Dermis microvascular lymphatic vessel endothelial cell (primary cell): ENCODE data around the gene B3GNT5. TPM values are rescaled to one million over a fixed set of nuclear protein-coding genes. Genes with fewer than 3 reads are reported as not detected.
"Not testable (repeated sequence)": the region's sequence is repeated elsewhere in the genome, so short reads cannot be mapped to it uniquely, and the experiment has no call there.

Experiments
- DNase-seq, 2 donors: peaks; one replicate each; pipeline versions ENCODE4 v3.0.0 to v3.0.0-alpha.2; 2010; ENCODE audit warnings: low read depth in 2 of 2
- total RNA-seq: library from RNA; depleted of rRNA; stranded (reverse); fragments of >200 nt; gene quantifications from 2 replicates; pipeline ENCODE4 v1.2.1, GENCODE V29; 2014

B3GNT5 gene
- total RNA-seq, 1 donor from 2014 or later = 25.2 TPM

DNA sequence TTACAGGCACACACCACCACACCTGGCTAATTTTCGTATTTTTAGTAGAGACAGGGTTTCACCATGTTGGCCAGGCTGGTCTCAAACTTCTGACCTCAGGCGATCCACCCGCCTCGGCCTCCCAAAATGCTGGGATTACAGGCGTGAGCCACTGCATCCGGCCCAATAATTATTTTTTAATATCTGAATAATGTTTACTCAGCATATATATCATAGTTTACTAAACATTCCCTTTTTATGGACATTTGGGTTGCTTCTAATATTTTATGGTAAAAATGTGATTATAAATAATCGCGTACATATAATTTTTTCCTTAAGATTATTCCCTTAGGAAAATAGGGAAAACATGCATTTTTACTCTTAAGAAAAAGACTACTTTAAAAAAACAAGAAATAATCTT lies 22.8 kb upstream of the B3GNT5 start:
- DNase-seq = not testable (repeated sequence)

DNA sequence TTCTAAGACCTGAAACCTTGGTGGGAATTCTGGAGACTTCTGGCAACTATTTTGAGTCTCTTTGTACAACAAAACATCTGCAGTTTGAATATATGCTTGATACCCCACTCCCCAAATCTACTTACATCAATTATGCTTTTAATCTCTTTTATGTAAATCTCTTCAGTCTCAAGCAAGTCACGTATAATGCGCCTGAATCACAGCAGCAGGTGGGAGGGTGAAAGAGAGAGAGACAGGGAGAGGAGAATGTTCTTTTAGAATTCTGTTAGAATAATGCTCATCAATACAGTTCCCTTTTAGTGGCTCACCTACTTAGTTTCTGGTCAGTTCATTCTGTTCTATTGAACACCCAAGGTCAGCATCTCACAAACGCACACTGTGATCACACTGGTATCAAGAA lies 22.2 kb upstream of the B3GNT5 start:
- no peak for DNase-seq

DNA sequence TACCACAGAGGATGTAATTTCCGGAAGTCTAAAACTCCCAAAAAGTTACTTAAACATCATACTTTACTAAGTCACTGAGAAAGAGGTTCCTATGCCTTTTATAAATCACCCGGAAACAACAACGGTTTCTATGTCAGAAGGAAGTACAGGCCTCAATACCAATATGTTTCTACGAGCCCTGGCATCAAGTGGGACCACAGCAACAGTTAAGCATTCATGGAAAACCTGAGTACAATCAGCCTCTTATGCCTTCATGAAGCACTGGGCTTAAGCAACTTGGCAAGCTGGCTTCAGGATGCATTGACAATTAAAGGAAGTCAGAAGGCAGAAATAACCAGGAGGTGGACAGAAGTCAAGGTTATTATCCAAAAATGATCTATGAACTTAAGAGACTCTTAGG lies 19.1 kb upstream of the B3GNT5 start:
- peak in 1 of 2 donors; percentile 81 for DNase-seq

DNA sequence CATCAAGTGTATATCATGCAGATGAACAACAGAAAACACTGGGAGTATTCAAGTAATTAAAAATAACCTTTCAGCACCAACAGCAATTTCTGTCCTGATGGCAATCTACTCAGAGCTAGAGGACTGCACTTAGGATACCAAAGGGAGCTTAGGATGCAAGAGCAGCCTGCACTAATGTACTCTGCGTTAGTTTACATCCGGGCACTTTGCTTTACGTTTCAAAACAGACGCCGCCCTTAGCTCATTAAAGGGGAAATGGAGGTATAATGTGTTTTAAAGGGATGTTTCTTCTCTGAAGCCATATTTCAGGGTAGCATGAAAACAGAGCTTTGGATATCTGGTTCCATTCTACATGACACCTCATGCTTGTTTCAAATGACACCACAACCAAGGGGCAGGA lies 14.0 kb upstream of the B3GNT5 start:
- no peak for DNase-seq

DNA sequence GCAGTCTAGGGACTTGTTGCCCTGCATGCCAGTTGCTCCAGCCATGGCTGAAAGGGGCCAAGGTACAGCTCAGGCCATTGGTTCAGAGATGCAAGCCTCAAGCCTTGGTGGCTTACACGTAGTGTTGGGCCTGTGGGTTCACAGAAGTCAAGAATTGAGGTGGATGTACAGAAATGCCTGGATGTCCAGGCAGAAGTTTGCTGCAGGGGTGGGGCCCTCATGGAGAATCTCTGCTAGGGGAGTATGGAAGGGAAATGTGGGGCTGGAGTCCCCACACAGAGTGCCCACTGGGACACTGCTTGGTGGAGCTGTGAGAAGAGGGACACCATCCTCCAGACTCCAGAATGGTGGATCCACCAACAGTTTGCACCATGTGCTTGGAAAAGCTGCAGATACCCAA lies 10.6 kb upstream of the B3GNT5 start:
- DNase-seq = no peak

DNA sequence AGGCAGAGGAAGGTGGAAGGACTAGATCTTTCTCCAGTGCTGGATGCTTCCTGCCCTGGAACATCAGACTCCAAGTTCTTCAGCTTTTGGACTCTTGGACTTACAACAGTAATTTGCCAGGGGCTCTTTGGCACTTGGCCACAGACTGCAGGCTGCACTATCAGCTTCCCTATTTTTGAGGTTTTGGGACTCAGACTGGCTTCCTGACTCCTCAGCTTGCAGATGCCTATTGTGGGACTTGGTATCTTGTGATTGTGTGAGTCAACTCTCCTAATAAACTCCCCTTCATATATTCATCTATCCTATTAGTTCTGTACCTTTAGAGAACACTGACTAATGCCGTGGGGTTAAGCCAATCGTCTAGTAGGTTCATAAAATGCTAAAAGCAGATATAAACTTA lies 8.8 kb upstream of the B3GNT5 start:
- DNase-seq = peak in 1 of 2 donors; percentile 51

DNA sequence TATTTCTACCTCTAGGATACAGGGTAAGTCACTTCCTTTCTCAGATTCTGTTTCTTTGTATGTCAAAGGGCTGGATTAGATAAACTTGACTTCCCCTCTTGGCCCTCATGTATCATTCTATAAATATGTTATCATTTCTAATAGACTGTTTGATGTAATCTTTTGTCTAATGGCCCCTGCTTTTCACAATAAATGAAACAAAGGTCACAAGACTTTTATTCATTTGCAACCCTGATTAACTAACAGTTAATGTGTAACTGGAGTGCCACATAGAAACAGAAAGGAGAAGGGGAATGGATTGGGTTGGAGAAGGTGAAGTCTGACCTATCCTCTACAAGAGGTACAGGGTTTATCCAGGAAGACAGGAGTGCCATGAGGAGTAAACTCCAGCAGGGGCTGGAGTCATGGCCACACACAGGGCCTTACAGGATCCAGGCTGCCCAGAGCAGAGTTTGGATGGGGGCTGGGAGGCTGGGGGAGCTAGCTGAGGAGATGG lies 8.0 kb upstream of the B3GNT5 start:
- DNase-seq = peak in 1 of 2 donors; percentile 29

DNA sequence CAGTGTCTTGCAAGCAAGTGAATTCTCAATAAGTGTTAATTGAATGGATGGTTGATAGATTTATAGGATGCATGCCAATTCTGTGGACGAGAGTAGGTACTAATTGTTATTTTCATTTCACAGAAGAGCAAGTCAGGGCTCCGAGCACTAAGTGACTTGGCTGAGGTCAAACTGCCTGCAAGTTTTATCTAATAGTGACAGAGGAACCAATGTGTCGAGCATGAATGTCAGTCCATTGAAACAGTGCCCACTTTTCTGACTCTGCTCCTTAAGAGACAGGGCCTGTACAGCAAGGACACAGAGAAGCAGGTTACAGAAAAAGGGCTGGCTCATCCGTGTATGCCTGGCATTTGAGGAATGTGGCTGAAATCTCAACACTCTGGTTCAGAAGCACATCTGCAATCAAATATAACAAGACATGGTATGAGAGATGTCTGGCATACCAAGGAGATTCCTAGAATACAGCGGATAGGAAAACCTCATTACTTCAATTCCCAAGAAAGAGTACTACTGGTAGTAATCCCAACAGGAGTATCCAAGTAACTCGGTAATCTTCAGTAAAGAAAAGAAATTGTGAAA lies 6.0 kb upstream of the B3GNT5 start:
- no peak for DNase-seq

DNA sequence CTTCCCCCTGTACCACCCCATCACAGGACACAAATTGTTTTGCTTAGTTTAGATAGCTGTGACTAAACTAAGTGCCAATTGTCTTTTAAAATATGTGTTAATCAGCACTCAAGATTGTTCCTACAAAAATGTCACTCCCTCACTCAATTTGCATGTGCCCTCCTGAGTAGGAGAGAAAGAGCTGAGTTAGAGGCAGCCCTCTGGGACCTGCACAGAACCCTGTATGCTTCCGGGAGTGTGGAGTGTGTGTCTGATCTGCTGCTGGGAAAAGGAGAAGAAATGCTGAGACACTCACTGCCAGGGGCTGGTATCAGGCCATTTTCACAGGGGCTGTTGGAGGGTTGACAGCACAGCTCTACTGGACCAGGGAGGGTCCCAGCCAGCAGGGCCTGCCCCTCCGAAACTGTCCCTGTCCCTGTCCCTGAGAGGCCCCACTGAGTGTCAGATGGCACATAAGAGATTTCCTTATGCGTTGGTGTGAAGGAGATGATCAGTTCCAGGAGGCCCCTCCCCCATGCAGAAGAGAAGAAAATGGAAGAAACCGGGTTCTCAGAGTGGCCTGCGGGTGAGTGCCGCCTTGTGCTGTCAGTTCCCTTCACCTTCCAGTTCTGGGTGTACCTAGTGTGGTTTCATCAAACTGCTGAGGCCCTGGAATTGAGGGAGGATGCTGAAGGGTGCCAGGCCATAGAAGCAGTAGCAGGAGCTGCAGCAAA lies 3.9 kb upstream of the B3GNT5 start:
- no peak for DNase-seq

DNA sequence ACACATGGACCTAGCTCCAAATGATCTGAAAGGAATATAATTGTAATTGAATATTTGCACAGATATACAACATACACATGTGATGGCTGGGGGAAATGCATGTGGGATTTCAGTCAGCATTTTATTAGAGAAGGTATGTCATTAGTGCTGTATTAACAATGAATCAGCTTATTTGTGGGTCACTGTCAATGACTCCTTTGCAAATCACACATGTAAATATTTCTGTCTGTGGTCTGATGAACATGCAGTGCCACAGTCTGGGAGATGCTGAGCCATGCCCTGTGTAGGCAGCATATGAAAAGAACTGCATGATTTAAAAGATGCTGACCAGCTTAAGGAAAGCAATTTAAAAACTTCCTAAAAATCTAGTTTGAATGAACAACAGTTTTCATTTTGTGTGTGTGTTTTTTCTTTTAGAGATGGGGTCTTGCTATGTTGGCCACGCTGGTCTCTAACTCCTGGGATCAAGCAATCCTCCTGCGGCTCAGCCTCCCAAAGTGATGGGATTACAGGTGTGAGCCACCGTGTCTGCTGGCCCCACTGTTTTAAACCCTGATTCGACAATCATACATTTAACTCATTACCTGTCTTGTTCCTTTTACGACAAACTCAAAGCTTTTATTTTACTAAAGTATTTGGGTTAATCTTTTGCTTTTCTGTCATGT lies 803 bp upstream of the B3GNT5 start:
- no peak for DNase-seq

DNA sequence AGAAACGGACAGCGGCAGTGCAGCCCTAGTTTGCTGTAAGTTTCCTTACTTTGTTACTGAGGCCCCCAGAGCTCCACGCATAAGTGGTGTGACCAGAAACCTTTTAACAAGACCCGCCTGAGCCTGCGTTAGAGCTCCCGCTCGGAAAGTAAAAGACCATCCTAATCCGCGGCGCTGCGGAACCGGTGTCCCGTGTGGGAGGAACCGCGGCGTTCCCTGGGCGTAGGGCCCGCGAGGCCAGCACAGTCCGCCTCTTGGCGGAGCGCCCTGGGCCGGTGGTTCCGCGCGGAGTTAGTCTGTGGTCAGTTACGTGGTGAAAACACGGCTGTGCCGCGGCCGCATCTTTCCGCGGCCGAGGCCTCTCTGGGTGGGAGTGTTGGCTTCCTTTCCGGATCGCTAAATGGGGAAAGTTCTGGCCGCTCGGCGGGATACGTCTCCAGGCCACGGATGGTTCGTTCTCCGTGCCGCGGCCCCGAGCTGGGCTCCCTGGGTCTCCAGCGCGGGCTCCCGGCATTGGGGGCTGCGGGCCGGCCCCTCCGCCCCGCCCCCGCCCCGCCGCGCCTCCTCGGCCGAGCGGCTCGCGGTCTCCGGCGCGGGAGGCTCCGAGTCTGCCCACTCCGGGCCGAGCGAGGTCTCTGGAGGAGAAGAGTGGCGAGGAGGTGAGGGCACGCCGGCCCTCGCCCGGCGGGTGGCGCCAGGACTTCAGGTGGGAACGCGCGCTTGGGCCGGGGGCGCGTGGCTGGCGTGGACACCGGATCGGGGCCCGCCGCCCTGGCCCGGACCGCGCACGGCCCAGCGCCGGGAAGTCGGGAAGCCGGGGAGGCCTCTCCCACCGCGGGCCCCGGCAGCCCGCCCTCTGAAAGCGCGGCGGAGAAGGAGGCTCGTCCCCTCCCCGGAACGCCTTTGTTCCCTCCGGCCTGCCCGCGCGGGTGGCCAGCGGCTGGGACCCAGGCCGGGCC lies 754 bp downstream of the B3GNT5 start:
- peak; percentile 43 to 72 for DNase-seq

DNA sequence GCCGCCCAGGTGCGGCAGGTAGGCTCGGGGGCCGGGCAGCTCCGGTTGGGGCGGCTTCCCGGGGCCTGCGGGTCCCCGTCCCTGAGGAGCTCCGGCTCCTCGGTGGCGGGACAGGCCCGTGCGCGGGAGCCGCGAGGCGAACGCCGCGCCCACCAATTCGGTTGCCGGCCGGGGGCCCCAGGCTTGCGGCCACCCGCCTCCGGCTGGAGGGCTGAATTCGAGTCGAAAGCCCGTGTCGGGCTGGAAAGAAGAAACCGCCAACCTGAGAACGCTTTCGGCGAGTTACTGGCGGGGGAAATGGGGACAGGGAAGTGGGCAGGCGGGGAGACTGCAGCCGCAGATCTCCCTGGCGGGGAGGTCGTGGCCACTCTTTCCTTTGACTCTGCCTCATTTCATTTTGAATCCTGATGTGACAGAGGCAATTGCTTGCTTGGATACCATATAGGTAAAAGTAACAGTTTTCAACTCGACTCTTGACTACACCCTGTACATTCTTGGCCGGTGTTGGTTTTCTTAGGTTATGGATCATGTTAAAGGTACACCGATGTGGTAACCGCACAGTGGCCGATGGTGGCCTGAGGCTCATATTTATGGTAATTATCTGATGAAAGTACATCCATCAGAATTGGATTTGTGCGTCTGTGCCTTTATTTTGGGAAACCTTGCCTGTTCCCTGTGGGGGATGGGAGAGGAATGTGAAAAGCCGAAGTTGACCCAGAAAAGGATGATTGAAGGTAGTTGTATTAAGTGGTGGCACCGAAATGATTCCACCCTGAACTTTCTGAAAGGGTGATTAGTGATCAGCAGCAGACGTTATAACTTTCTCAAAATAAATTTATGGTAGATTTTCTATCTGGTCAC lies 1.7 kb downstream of the B3GNT5 start:
- peak in 1 of 2 donors; percentile 42 for DNase-seq

DNA sequence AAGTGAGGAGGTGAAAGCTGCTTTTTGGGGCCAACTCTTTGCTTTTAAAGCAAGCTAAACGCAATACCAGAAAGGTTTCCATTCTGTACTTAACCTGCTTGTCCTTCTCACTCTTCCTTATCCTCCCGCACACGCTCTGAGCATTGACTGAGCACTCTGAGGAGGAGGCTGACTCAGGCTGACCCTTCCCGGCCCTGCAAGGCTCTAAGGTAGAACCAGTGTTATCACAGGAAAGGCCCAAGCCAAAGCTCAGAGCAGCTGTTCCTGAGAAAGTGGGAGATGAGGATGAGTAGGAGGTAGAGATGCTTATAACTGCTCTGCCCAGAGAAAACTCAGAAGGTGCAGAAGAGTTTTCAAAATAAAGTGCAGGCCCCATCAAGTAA lies 2.3 kb downstream of the B3GNT5 start:
- DNase-seq = peak in 1 of 2 donors; percentile 61

DNA sequence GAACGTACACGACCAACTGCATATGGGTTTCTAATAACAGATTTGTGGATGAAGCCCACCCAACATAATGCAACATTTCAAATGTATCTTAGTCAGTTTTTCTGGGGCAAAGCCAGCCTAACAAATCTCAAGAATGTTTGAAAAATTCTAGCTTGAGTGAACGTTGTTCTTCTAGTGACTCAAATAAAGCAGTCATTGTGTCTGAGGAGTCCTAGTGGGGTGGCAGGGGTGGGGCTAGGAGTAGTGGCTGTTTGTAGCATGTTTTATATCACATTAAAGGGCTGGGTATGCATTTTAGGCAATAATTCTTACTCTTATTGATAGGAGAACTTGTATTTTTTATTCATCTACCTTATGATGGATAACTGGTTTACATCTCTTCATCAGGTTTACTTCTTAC lies 6.0 kb downstream of the B3GNT5 start:
- no peak for DNase-seq

DNA sequence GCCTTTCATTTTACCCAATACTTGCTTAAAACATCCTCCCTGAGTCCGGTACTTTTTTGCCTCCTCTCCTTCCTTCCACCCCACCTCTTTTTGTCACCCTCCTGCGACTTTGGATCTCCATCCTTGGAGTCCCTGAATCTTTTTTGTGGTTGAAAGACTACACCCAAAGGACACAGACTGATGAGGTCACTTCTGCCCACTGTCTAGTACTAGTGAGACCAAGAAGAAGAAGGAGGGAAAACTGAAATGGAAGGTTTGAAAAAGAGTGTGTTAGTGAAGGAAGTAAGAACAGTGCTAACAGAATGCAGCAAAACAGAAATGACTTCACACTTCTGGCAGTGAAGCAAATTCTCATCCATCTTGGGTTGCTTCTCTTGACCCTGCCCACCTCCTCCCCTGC lies 6.6 kb downstream of the B3GNT5 start:
- no peak for DNase-seq

DNA sequence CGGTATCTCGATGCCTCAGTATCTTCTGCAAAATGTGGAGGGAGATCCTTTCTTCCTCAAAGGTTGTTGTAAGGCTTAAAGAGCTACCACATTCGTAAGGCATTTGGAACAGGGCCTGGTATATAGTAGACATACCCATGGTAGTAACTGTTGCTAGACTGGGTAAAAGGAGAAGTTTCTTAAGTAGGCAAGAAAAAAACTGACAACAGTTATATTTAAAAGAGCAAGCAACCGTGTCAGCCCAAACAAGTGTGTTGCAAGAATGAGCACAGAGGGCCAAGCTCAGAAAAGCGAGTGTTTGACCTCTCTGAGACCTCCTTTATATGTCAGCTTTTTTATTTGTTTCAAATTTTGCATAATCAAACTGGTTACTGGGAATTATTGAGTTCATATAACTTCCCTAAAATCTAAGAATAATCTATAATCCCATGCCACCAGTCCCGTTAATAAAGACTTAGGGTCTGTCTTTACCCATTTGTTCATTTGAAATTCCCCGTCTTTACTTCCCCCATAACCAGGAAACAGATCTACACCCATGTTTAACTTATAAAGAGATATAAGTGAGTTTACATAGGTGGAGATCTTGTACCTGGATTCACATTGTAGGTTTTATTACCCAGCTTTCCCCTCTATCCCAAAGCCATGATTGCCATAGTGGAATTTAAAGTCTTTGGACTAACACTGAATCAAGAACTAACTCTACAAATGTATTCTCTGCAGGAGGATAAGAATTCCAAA lies 7.3 kb downstream of the B3GNT5 start:
- DNase-seq = no peak

DNA sequence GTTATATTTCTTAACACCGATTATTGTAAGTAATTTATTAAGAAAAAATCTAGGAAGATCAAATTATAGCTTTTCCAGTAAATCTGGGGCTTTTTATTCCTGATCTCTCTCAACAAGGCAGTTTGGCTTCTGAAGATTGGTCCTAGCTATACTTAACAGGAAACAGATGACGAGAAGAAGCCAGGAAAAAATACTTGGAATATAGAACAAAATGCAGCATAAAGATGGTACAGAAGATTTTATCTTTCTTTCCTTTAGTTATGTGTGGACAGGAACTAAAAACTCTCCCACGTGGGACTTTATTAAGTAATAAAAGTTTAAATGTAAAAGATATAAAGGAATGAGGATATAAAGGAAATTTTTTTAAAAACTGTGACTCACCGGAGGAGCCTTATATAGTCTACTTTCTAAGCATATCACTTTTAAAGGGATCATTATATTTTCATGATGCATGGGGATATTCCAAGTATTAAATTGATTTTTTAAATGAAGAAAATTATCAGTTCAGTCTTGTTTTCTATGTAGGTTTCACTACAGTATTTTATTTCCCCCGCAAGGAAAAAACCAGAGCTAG lies 8.2 kb downstream of the B3GNT5 start:
- peak in 1 of 2 donors; percentile 46 for DNase-seq

DNA sequence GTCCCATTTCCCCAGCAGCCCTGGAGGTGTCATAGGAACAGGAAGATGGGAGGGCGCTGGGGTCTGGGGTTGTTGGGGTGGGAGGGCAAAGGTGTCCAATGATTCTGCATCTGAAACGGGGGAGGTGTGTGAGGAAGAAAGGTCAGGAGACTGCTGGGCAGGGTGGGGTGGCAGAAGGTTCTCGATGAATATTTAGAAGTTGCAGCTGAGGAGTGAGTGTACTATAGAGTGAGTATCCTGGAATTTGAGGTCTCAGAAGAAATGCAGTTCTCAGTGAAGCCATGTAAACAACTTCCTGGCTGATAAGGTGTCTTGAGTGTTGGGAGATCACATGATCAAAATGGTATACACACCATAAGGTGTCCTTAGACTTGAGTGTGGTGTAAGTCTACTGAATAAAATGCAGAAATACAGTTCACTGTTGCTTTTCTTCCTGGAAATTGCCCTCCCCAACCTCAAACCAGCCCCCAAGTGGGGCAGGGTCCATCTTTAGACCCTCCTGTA lies 9.9 kb downstream of the B3GNT5 start:
- DNase-seq = no peak

DNA sequence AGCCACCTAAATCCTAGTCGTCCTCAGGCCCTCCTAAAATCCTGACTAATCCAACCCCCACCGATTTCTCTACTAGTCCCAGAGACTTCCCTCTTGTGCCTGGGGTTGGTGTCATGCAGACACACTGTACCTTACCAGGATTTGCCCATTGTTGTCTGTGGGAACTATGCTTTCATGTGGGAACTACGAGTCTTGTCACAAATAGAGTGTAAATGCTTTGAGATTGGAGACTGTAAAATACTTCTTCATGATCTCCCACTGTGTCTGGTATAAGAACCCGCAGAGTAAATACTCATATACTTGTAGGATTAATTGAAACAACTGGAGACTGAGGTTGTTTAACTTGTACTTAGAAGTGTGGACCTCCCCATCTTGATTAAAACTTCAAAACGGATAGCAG lies 11.2 kb downstream of the B3GNT5 start:
- DNase-seq = peak in 1 of 2 donors; percentile 34
